Astrocyte of the spinal cord (primary cell): Measurements from ENCODE around the gene CNBP.
A peak's percentile ranks its signal among the peaks of the same experiment; 100 is the strongest.

Experiments
- DNase-seq: peaks from one replicate; pipeline ENCODE4 v3.0.0; 2011; ENCODE audit warnings: low read depth, low spot score
- H3K4me3 ChIP-seq: 2 replicates; pipeline ENCODE4 v1.5.1; 2011; ENCODE audit warnings: low read depth, mild to moderate bottlenecking, low read length, moderate library complexity
- in situ Hi-C: cut with HindIII; loops from 2 replicates; pipeline ENCODE4 v1.10.0; 2017; ENCODE audit warnings: low sequenced_read_pairs
- TF ChIP-seq, protein P1 (sequence below): IDR thresholded peaks from 2 replicates; pipeline ENCODE4 v1.5.1; 2012; ENCODE audit warnings: low read depth, mild to moderate bottlenecking, low read length, inconsistent platforms

CNBP gene

DNA sequence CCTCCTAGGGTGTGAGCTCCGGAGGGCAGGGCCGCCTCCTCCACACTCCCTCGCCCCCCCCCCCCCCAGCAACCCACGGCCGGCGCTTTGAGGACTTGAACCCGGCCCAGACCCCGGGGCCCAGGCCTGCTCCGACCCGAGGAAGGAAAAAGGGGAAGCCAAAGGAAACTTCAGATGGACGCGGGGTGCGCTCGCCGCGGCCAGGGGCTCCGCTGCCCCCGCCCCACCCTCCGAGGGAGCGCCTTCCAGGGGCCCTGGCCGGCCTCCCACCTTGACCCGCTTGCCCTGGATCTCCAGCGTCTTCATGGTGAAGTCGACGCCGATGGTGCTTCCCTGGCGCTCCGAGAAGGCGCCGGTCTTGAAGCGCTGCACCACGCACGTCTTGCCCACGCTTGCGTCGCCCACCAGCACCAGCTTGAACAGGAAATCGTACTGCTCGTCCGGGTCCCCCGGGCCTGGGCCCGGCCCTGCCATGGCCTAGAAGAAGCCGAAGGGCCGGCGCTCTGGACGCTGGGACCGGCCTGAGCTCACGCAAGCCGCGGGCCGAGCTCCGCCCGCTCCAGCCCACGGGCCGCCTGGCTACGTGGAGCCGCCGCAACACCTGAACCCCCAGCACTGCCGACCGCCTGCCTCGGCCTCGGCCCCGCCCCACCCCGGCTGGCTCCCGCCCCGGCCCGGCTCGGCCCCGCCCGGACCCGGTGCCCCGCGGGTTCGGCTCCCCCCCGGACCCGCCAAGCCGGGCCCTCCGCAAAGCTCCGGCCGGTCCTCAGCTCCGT lies 62.5 kb downstream of the CNBP start:
- TF ChIP-seq, protein P1, sequence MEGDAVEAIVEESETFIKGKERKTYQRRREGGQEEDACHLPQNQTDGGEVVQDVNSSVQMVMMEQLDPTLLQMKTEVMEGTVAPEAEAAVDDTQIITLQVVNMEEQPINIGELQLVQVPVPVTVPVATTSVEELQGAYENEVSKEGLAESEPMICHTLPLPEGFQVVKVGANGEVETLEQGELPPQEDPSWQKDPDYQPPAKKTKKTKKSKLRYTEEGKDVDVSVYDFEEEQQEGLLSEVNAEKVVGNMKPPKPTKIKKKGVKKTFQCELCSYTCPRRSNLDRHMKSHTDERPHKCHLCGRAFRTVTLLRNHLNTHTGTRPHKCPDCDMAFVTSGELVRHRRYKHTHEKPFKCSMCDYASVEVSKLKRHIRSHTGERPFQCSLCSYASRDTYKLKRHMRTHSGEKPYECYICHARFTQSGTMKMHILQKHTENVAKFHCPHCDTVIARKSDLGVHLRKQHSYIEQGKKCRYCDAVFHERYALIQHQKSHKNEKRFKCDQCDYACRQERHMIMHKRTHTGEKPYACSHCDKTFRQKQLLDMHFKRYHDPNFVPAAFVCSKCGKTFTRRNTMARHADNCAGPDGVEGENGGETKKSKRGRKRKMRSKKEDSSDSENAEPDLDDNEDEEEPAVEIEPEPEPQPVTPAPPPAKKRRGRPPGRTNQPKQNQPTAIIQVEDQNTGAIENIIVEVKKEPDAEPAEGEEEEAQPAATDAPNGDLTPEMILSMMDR, result no peak
- peak overlapping the region; percentile 65 for H3K4me3 ChIP-seq
- in situ Hi-C loops, result no loop called here
- DNase-seq, result peak; percentile 37

DNA sequence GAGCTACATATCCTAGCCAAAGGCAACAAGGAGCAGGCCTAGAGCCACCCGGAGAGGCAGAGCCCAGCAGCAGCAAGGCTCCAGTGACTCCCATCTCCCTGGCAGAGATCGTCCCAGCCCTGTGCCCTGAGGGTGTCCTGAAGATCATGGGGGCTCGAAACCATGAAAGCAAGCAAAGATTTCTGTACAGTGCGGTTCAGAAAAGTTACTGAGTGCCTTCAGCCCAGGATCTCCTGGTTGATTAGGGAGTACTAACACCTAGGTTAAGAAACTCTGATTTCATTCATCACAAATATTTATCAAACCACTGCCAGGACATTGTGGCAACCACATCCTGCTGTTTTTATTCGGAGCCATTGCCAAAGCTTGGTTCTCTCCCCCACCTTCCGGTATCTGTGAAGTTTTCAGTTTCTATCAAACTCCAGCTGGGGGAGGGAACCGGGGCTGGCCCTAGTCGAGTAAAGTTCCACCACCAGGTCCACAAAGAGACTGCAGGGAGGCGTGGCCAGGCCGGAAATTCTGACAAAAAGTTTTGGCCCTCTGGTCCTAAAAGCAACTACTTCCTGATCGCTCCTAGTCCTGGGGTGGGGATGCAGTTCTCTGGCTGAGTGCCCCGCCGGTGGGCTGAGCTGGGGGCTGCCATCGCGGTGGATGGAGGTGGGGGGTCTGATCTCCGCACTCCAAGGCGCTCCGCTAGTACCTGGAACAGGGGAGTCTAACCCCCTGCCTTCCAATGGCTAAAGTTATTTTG lies 63.3 kb downstream of the CNBP start:
- in situ Hi-C loops, result no loop called here
- TF ChIP-seq, protein P1, result peak; percentile 32
- H3K4me3 ChIP-seq, result peak overlapping the region; percentile 65
- DNase-seq, result peak; percentile 86

DNA sequence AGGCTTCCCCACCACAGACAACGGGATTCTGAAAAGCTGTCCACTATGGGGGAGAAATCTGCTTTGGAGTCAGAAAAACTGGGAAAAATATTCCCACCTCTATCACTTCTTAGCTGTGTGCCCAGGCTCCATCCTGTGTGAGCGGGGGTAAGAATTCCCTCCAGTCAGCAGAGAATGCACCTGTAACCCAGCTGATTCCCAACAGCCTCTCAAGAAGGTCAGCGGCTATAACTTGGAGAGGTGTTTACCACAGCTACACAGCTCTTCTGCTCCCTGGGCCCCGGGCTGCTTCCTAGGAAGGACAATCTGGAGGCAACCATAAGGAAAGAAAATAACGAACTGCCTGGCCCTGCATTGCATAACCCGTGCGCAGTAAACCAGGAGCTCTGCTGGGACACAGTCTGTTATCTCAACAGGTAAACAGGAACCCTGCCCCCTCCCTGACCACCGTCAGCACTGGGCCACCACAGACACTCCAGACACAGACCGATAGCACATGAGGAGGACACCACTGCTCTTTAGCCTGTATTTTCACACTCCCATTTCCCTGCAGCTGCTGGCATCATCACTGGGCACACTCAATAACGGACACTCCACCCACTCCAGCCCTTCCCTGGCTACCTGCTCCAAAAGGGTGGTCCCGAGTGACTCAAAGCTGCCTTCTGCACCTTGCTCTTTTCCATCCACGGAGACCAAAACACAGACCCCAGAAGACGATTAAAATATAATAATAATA lies 64.2 kb downstream of the CNBP start:
- in situ Hi-C loops, result no loop called here
- peak overlapping the region; percentile 65 for H3K4me3 ChIP-seq
- TF ChIP-seq, protein P1, result no peak
- DNase-seq, result no peak

DNA sequence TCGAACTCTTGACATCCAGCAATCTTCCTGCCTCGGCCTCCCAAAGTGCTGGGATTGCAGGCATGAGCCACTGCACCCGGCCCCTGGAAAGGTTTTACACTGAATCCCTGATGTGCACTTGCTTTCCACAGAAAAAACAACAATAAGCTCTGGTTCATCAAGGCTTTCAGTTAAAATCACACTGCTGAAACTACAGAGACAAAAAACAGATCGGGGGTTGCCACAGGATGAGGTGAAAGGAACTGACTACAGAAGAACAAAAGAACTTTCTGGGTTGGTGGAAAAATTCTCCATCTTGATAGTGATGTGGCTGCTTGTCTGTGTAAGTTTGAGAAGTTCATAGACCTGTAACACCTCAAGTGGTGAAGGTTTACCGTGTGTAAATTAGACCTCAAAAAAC lies 65.0 kb downstream of the CNBP start:
- TF ChIP-seq, protein P1, result no peak
- in situ Hi-C loops, result no loop called here
- DNase-seq, result no peak
- no peak overlapping the region for H3K4me3 ChIP-seq
